Endodermal cell (in vitro differentiated cells): ENCODE data around the gene TMEM119. TPM values are rescaled to one million over a fixed set of nuclear protein-coding genes. Genes with fewer than 3 reads are reported as not detected.
A peak's percentile ranks its signal among the peaks of the same experiment; 100 is the strongest.

ENCODE experiments used
- DNase-seq: peaks from one replicate; pipeline ENCODE4 v3.0.0-alpha.2; 2017
- H3K27ac ChIP-seq: 2 replicates; pipeline ENCODE4 v1.5.1; 2013; ENCODE audit warnings: mild to moderate bottlenecking, low read depth, low read length, moderate library complexity
- H3K27me3 ChIP-seq: 2 replicates; pipeline ENCODE4 v1.6.1; 2013; ENCODE audit warnings: mild to moderate bottlenecking, low read length, moderate library complexity; ENCODE audit not compliant: insufficient read depth, control insufficient read depth, poor library complexity, severe bottlenecking
- H3K36me3 ChIP-seq: 2 replicates; pipeline ENCODE4 v1.7.0; 2013; ENCODE audit warnings: mild to moderate bottlenecking, low read length, moderate library complexity; ENCODE audit not compliant: control insufficient read depth, insufficient read depth
- H3K4me1 ChIP-seq: one replicate; pipeline ENCODE4 v1.7.0; 2013; ENCODE audit warnings: low read length; ENCODE audit not compliant: control insufficient read depth, insufficient read depth
- H3K4me3 ChIP-seq: 2 replicates; pipeline ENCODE4 v1.5.1; 2013; ENCODE audit warnings: mild to moderate bottlenecking, low read length, moderate library complexity
- H3K9ac ChIP-seq: 2 replicates; pipeline ENCODE4 v1.6.1; 2013; ENCODE audit warnings: mild to moderate bottlenecking, low read length, moderate library complexity; ENCODE audit not compliant: poor library complexity, severe bottlenecking; ENCODE audit errors: extremely low read depth
- H3K9me3 ChIP-seq: 2 replicates; pipeline ENCODE4 v1.6.1; 2013; ENCODE audit warnings: mild to moderate bottlenecking, low read length, moderate library complexity; ENCODE audit not compliant: control insufficient read depth
- H3K27ac Mint-ChIP-seq: 2 replicates; pipeline ENCODE4 v1.8.0; 2020; ENCODE audit warnings: mixed read lengths
- H3K27me3 Mint-ChIP-seq: 2 replicates; pipeline ENCODE4 v1.8.0; 2021; ENCODE audit warnings: mild to moderate bottlenecking, mixed read lengths; ENCODE audit not compliant: insufficient read depth
- H3K36me3 Mint-ChIP-seq: 2 replicates; pipeline ENCODE4 v1.8.0; 2020; ENCODE audit warnings: low read depth, mixed read lengths
- H3K4me1 Mint-ChIP-seq: 2 replicates; pipeline ENCODE4 v1.8.0; 2020; ENCODE audit warnings: mixed read lengths
- H3K4me3 Mint-ChIP-seq: 2 replicates; pipeline ENCODE4 v1.8.0; 2020; ENCODE audit warnings: mild to moderate bottlenecking, moderate library complexity, mixed read lengths
- H3K9me3 Mint-ChIP-seq: 2 replicates; pipeline ENCODE4 v1.8.0; 2020; ENCODE audit warnings: mild to moderate bottlenecking, mixed read lengths
- WGBS, 2 experiments: methylation state at CpG; one replicate each; pipeline versions ENCODE4 v1.1.5 to v1.1.7; 2013; ENCODE audit warnings: missing lambda C conversion rate in 2 of 2, mixed read lengths in 1 of 2; ENCODE audit not compliant: insufficient coverage in 1 of 2, insufficient read length in 1 of 2; 5-methylcytosine and 5-hydroxymethylcytosine counted together
- total RNA-seq, 2 donors: library from RNA; stranded (reverse); fragmentation: NEBNext Ultra II Directional in 1 of 2; extraction: Animal tissue kit (Norgen Biotek cat#: 25700) in 1 of 2; gene quantifications; 2 replicates in 1 of 2; 3 replicates in 1 of 2; pipeline ENCODE4 v1.2.1, GENCODE V29; 2021
- TF ChIP-seq, protein P1 (sequence below): fragments of 200-600 bp; sonication (generic); conservative IDR thresholded peaks from 2 replicates; pipeline ENCODE4 v1.5.0; 2021; ENCODE audit warnings: antibody characterized with exemption, mild to moderate bottlenecking

TMEM119 gene
- total RNA-seq, 2 donors from 2014 or later, result 0.11 to 0.15 TPM

DNA sequence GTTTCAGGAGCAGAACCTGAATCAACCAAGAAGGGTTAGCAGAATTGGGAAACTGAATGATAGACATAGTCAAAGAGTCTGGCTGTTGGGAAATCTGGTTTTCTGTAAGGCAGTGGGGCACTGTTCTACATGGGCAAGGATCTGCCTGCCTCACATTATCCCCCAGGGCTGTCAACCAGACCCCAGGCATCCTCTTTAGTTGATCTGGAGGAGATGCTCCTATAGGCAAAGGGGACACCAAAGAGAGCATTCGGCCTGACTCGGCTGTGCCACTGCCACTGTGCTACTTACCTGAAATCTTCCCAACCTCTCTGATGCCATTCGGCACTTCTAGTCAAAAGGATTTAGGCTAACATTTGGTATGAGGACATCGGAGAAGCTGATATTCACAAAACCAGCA, 31.4 kb downstream of the TMEM119 start:
- Mint-ChIP-seq H3K4me1 (peaks cover 3% of the 10 kb centered on the region), H3K36me3 (peaks cover 41% of the 10 kb centered on the region), H3K9me3 (no peaks in the 10 kb centered on the region), H3K27me3 (no peaks in the 10 kb centered on the region), H3K4me3 (no peak overlapping the region), H3K27ac (no peak overlapping the region)
- peak; percentile 30 for DNase-seq
- Histone ChIP-seq H3K9ac (no peak overlapping the region), H3K4me1 (no peaks in the 10 kb centered on the region), H3K4me3 (no peak overlapping the region), H3K27ac (no peak overlapping the region), H3K9me3 (no peaks in the 10 kb centered on the region), H3K27me3 (no peaks in the 10 kb centered on the region), H3K36me3 (peaks cover 52% of the 10 kb centered on the region)
- TF ChIP-seq, protein P1, sequence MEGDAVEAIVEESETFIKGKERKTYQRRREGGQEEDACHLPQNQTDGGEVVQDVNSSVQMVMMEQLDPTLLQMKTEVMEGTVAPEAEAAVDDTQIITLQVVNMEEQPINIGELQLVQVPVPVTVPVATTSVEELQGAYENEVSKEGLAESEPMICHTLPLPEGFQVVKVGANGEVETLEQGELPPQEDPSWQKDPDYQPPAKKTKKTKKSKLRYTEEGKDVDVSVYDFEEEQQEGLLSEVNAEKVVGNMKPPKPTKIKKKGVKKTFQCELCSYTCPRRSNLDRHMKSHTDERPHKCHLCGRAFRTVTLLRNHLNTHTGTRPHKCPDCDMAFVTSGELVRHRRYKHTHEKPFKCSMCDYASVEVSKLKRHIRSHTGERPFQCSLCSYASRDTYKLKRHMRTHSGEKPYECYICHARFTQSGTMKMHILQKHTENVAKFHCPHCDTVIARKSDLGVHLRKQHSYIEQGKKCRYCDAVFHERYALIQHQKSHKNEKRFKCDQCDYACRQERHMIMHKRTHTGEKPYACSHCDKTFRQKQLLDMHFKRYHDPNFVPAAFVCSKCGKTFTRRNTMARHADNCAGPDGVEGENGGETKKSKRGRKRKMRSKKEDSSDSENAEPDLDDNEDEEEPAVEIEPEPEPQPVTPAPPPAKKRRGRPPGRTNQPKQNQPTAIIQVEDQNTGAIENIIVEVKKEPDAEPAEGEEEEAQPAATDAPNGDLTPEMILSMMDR, result no peak
- 92 to 100% methylated on average over 2 to 4 of the region's 4 CpGs for WGBS, 2 experiments

DNA sequence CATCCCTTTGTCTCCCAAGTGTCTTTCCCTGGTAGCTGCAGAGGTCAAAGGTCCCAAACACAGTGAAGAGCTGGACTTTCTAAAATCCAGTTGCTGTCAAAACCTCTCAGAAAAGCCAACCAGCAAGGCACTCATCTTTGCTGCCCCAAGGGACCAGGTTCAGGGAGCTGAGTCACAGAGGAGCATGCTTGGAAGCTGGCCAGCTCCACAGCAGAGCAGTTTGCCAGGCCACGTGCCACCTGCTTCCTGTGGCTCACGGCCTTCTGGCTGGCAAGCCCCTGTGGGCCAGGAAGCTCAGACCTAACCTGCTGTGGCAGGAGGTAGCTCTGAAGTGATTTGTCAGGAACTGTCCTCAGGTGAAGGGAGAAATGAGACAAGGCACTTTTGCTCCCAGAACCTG, 31.9 kb downstream of the TMEM119 start:
- Histone ChIP-seq H3K9me3 (no peaks in the 10 kb centered on the region), H3K27me3 (no peaks in the 10 kb centered on the region), H3K4me3 (no peak overlapping the region), H3K9ac (no peak overlapping the region), H3K27ac (no peak overlapping the region), H3K36me3 (peaks cover 52% of the 10 kb centered on the region), H3K4me1 (no peaks in the 10 kb centered on the region)
- 93 to 94% methylated on average over 2 of the region's 2 CpGs for WGBS, 2 experiments
- TF ChIP-seq, protein P1, result no peak
- Mint-ChIP-seq H3K27me3 (no peaks in the 10 kb centered on the region), H3K9me3 (no peaks in the 10 kb centered on the region), H3K4me3 (no peak overlapping the region), H3K27ac (no peak overlapping the region), H3K4me1 (peaks cover 3% of the 10 kb centered on the region), H3K36me3 (peaks cover 41% of the 10 kb centered on the region)
- DNase-seq, result peak; percentile 30

DNA sequence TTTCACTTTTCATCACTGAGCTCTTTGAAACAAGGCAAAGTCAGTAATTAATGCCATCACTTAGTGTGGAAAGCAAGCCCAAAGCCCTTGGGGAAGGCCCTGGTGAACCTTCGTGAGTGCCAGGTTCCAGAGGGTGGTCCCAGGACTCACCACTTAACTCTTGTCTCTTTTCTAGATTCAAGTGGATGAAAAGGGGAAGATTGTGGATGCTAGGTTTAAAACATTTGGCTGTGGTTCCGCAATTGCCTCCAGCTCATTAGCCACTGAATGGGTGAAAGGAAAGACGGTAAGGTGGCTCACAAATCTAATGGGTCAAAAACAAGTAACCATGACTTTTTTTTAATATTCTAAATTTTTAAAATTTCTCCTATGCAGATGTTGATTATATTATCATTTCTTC, 32.7 kb downstream of the TMEM119 start:
- Histone ChIP-seq H3K27me3 (no peaks in the 10 kb centered on the region), H3K36me3 (peaks cover 52% of the 10 kb centered on the region), H3K4me1 (no peaks in the 10 kb centered on the region), H3K9me3 (no peaks in the 10 kb centered on the region), H3K4me3 (no peak overlapping the region), H3K9ac (no peak overlapping the region), H3K27ac (no peak overlapping the region)
- Mint-ChIP-seq H3K4me1 (peaks cover 5% of the 10 kb centered on the region), H3K4me3 (no peak overlapping the region), H3K27me3 (no peaks in the 10 kb centered on the region), H3K9me3 (no peaks in the 10 kb centered on the region), H3K27ac (no peak overlapping the region), H3K36me3 (peaks cover 41% of the 10 kb centered on the region)
- WGBS, 2 experiments, result 98% methylated on average over 3 of the region's 3 CpGs; no CpG with 5 or more reads in 1 of the 2 experiments
- TF ChIP-seq, protein P1, result no peak
- peak; percentile 12 for DNase-seq
